ENCODE results near the gene RMRP. TPM values are rescaled to one million over a fixed set of nuclear protein-coding genes. Genes with fewer than 3 reads are reported as not detected.

The RMRP gene
- total RNA-seq = 1,659 and 5,862 TPM in 2 replicates

GRCh38 chr9:35657546-35658136, at the start of gene RMRP:
TSS of gene RMRP (minus strand) at chr9:35658019.

DNA sequence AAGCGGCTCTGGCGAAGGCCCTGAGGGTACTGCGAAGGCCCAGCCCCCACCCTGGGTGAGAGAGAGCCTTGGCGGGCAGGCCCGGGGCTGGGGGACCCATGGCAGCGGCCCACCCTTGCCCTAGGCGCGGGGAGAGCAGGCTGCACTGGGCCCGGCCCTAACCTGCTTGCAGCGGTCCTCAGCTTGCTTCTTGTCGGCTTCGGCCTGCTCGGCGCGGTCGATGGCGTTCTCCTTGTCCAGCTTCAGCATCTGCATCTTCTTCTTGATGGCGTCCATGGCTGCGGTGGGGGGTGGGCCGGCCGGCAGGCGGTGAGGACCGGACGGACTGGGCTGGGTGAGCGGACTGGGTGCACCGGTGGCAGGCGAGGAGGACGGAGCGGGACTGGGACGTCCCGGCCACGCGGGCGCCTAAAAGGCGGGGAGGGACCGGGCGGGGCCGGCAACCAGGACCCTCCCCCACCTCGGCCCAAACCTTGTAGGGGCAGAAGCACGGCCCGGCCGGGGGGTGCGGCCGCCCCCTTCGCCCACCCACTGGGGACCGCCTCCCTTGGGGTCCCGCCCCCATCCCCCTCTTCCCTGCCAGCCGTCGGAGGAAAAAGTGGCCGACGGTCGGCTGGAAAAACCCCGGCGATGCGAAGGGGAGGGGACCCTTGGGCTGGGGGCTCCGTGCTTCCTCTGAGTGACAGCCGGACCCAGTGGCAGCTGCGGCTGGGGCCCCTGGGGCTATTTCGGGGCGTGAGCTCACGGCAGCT, 31.9 kb upstream of the RMRP start, which contains the start of gene TPM2:
Gene TPM2 (minus strand): TSS at position 384 of the 752 bp plus-strand sequence. CDS start 108 bp downstream, at position 276.

GRCh38 chr9:35673132-35674024, 15.6 kb upstream of the RMRP start, which contains the start of gene CA9:
TSS of gene CA9 (plus strand) at chr9:35673928. CDS start at chr9:35673960, 32 bp downstream.

DNA sequence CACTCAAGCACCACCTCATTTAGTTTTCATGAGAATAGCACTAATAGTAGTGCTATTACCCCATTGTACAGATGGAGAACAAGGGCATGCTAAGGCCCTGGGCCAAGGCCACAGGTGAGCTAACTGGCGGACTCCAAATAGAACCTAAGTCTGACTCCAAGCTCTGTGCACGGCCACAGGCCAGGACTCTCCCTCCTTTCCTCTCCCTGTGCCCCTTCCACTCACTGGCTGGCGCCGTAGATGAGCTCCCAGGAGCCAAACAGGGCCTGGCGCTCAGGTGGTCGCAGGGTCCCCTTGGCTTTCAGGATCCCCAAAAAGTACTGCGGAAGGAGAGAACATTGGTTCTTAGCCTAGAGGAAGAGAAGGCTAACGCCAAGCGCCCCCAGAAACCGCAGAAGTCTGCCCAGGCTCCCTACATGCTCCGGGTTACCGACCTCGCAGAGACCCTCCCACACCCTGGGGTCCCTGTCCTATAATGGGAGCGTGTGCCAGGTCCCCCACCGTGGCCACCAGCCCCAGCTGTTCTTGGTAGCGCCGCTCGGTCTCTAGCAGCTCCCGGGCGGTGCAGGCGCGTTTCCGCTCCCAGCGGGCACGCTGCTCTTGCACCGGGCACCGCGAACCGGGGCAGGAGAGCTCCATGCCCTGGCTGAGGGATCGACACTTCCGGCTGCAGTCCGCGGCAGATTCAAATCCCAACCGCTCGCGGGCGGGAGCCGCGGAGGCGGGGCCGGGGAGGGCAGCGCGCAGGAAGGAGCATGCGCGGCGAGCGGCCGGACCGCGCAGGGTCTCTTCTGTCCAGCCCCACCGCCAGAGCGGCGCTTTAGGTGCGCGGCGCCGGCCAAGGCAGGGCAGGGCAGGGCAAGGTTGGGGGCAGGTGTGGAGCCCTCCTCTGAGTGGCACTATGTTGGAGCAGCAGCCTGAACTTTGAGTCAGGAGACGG, 7.0 kb upstream of the RMRP start, which contains the start of gene ARHGEF39:
Gene ARHGEF39 (minus strand): TSS at position 665 of the 940 bp plus-strand sequence. CDS start 26 bp downstream, at position 639.

GRCh38 chr9:35658137-35658967, 533 bp upstream of the RMRP start, which contains the start of gene CCDC107:
TSS of gene CCDC107 (plus strand) at chr9:35658292. CDS start at chr9:35658380, 88 bp downstream.

DNA sequence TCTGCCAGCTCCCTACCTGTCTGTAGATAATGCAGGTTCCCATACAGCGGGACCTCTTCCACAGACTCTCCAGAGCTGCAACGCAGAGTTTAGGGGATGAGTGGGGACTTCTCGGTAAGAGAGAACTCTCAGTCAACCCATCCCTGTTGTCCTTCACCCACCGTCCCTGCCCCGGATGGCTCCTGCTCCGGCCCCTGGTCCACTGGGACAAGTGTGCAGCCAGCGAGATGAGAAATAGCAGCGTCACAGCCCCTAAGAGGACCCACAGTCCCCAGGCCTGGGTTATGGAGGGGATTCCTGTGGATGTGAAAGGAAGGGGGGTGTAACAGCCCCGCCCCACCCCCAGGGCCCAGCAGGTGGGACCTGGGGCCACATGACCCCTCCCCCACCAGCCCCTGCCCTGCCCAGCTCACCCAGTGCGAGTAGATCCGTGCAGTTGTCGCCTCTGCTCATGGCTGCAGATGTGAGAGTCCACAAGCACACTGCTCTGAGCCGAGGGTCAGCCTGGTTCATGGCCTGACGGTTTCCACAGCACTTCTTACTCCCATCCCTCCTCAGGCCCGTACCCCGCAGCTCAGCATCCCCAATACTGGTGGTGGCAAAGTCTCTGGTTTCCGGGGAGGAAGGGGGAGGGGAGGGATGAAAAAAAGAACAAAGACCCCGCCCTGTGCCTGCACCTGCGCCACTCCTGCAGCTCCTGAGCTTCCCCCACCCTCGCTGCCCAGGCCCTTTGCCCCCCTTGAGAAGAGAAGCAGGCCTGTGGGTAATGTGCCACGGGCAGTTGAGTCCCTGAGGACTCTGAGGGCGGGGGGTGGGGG, 7.3 kb downstream of the RMRP start, which contains the start of gene SIT1:
Gene SIT1 (minus strand): TSS at position 591 of the 818 bp plus-strand sequence. CDS start 78 bp downstream, at position 513.

DNA sequence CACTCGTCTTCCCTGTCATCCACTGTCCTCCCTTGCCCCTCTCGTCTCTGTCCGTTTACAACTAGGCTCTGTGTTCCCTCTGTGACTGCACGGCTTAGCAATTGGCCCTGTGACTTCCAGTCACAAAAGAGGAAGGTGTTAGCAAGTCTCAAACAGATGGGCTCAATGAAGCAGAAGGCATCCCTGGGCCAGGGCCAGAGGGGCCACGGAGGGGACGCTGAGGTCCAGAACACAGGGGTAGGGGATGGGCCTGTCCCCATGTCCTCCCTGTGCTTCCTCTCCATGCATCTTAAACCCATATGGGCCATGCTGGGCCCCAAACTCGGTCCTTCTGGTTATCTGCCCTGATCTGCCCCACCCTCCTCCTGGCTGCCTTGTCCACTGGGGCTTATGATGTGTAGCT, 39.5 kb downstream of the RMRP start, which contains the start of gene CD72:
Gene CD72 (minus strand): TSS at position 89 of the 403 bp plus-strand sequence. CDS start 110 bp downstream, outside the sequence.

Other genes with a start within 250 kb of the RMRP start
- 23.6 and 26.2 TPM in 2 replicates for gene RUSC2, start 167.9 kb downstream of the RMRP start, total RNA-seq
- 14.4 and 18.6 TPM in 2 replicates for gene TESK1, start 52.8 kb downstream of the RMRP start, total RNA-seq
- gene CD72, start 39.6 kb downstream of the RMRP start, total RNA-seq = 0.35 and 1.2 TPM in 2 replicates
- gene SIT1, start 7.1 kb downstream of the RMRP start, total RNA-seq = not detected in 2 replicates
- gene CCDC107, start 273 bp upstream of the RMRP start, total RNA-seq = 14.0 and 27.1 TPM in 2 replicates
- gene ARHGEF39, start 7.2 kb upstream of the RMRP start, total RNA-seq = 4.1 and 8.4 TPM in 2 replicates
- 1.1 TPM in 1 of 2 replicates, not detected in the other for gene CA9, start 15.9 kb upstream of the RMRP start, total RNA-seq
- gene TPM2, start 31.9 kb upstream of the RMRP start, total RNA-seq = 1,252 and 1,303 TPM in 2 replicates
- gene TLN1, start 74.2 kb upstream of the RMRP start, total RNA-seq = 473 and 541 TPM in 2 replicates
- 118 and 127 TPM in 2 replicates for gene CREB3, start 74.6 kb upstream of the RMRP start, total RNA-seq
- 15.0 and 18.4 TPM in 2 replicates for gene GBA2, start 91.2 kb upstream of the RMRP start, total RNA-seq
- 13.1 and 15.9 TPM in 2 replicates for gene RGP1, start 91.3 kb upstream of the RMRP start, total RNA-seq
- gene MSMP, start 96.3 kb upstream of the RMRP start, total RNA-seq = not detected in 2 replicates
- 27.3 and 28.8 TPM in 2 replicates for gene NPR2, start 133.6 kb upstream of the RMRP start, total RNA-seq
- gene SPAG8, start 154.2 kb upstream of the RMRP start, total RNA-seq = 0.53 and 1.2 TPM in 2 replicates
- gene HINT2, start 157.0 kb upstream of the RMRP start, total RNA-seq = 34.6 and 34.7 TPM in 2 replicates
- gene FAM221B, start 170.7 kb upstream of the RMRP start, total RNA-seq = not detected in 2 replicates
- gene TMEM8B, start 171.2 kb upstream of the RMRP start, total RNA-seq = 3.2 and 5.7 TPM in 2 replicates
- not detected in 2 replicates for gene OR13J1, start 212.4 kb upstream of the RMRP start, total RNA-seq
- gene HRCT1, start 248.2 kb upstream of the RMRP start, total RNA-seq = 0.18 and 0.86 TPM in 2 replicates